ENCODE data around the gene ZNF711.
"Not testable (repeated sequence)": the region's sequence is repeated elsewhere in the genome, so short reads cannot be mapped to it uniquely, and the experiment has no call there.

Gene ZNF711

GRCh38 chrX:85243761-85244449 lies at the start of gene ZNF711, which contains the start of gene SATL1:
ZNF711 (plus strand) TSS chrX:85243991; CDS start chrX:85247573, 3,582 bp downstream.
SATL1 (minus strand) TSS chrX:85243779; CDS start chrX:85108968, 134,811 bp downstream.
- no peak for DNase-seq (ENCODE audit: low read depth in 2 of 2, low spot score in 1 of 2)

- DNase-seq (ENCODE audit: low read depth in 2 of 2, low spot score in 1 of 2): no peak
Observed at GRCh38 chrX:85196319-85196718, 47.5 kb upstream of the ZNF711 start.

GRCh38 chrX:85203461-85203970 lies 40.3 kb upstream of the ZNF711 start:
- no peak for DNase-seq (ENCODE audit: low read depth in 2 of 2, low spot score in 1 of 2)

GRCh38 chrX:85213792-85214530 lies 29.8 kb upstream of the ZNF711 start:
- DNase-seq (ENCODE audit: low read depth in 2 of 2, low spot score in 1 of 2): no peak

GRCh38 chrX:85215946-85216345 lies 27.8 kb upstream of the ZNF711 start:
- DNase-seq (ENCODE audit: low read depth in 2 of 2, low spot score in 1 of 2): no peak

GRCh38 chrX:85221361-85221760 lies 22.4 kb upstream of the ZNF711 start:
- no peak for DNase-seq (ENCODE audit: low read depth in 2 of 2, low spot score in 1 of 2)

- no peak for DNase-seq (ENCODE audit: low read depth in 2 of 2, low spot score in 1 of 2)
Observed at GRCh38 chrX:85223359-85223758, 20.4 kb upstream of the ZNF711 start.

GRCh38 chrX:85243155-85243554 lies 636 bp upstream of the ZNF711 start:
- no peak for DNase-seq (ENCODE audit: low read depth in 2 of 2, low spot score in 1 of 2)

GRCh38 chrX:85244450-85245211 lies 840 bp downstream of the ZNF711 start:
- DNase-seq (ENCODE audit: low read depth in 2 of 2, low spot score in 1 of 2): no peak

GRCh38 chrX:85285286-85285685 lies 41.5 kb downstream of the ZNF711 start:
- not testable (repeated sequence) for DNase-seq (ENCODE audit: low read depth in 2 of 2, low spot score in 1 of 2)

- DNase-seq (ENCODE audit: low read depth in 2 of 2, low spot score in 1 of 2): no peak
Observed at GRCh38 chrX:85288992-85289723, 45.4 kb downstream of the ZNF711 start.

- DNase-seq (ENCODE audit: low read depth in 2 of 2, low spot score in 1 of 2): no peak
Observed at GRCh38 chrX:85303544-85303943, 59.8 kb downstream of the ZNF711 start.

- DNase-seq (ENCODE audit: low read depth in 2 of 2, low spot score in 1 of 2): no peak
Observed at GRCh38 chrX:85309717-85310116, 65.9 kb downstream of the ZNF711 start.

- DNase-seq (ENCODE audit: low read depth in 2 of 2, low spot score in 1 of 2): not testable (repeated sequence)
Observed at GRCh38 chrX:85311348-85311747, 67.6 kb downstream of the ZNF711 start.

All from stimulated activated CD8-positive, alpha-beta memory T cell treated with anti-CD3 and anti-CD28 coated beads, Interleukin-4, amount 100 ng/mL, for 4 hours (primary cell).